ENCODE measurements around the gene CDH23.

Gene CDH23

DNA sequence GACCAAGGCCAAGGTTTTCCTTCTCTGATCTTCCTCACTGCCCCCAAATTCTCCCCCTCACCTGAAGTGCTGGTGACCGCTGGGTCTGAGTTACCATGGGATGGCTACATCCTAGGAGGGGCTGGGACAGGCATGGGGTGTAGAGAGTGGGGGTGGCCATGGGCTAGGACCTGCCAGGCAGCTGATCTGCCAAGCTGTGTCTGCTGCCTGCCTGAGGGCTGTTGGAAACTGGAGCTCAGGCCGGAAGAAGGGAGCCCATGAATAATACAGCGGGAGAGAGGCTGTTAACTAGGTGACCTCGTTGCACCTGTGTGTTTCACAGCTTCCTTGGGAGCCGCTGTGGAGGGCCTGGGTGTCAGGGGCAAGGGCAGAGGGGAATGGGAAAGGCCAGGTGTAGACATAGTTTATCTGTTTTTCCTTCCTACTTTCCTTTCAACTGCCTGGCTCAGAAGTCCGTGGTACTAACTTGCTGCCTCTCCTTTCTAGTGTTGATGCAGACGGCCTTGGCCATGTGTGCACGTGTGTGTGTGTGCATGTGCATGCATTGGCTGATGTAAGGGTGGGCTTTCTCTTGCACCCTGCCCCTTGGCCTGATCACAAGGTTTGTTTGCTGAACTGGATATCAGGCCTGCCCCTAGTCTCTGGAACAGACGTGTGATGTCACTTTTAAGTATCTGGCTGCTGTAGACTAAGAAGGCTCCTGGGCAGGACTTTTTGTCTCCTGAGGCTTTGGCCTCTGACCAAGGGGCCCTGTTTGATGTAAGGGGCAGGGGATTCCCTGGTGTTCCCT lies 11.9 kb downstream of the CDH23 start:
- DNase-seq = no peak
- Mint-ChIP-seq H3K9me3 (peaks cover 8% of the 10 kb centered on the region), H3K27ac (no peak overlapping the region), H3K4me3 (no peak overlapping the region), H3K36me3 (ENCODE audit: low read depth) (no peaks in the 10 kb centered on the region), H3K4me1 (ENCODE audit: low read depth) (no peaks in the 10 kb centered on the region), H3K27me3 (peaks cover 2% of the 10 kb centered on the region)

DNA sequence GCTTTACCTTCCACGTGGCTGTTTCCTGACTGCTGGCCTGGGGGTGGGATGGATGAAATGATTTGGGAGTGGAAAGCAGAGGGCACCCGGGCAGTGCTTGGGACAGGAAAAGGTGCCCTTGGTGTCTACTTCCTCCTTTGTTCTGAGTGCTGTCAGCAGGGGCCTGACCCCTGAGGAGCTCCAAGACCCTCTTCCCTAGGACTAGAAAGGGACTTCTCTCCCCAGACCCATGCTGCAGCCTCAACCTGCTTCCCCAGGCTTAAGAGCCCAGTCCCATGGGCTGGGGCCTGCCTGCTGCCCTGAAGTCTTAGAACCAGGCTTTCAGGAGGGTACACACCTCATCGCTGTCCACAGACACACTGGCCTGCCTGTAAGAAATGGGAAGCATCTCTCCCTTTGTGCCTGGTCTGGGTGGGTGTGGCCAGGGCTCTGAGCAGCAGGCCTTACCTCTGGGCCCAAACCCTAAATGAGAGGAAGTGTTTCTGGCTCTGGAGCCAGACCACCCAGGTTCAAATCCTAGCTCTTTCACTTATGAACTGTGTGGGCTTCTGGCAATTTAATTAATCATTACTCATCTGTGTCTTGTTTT lies 12.9 kb downstream of the CDH23 start:
- DNase-seq = no peak
- H3K27me3 Mint-ChIP-seq = peaks cover 2% of the 10 kb centered on the region
- H3K4me1 Mint-ChIP-seq (ENCODE audit: low read depth) = no peaks in the 10 kb centered on the region
- no peak overlapping the region for H3K27ac Mint-ChIP-seq
- no peak overlapping the region for H3K4me3 Mint-ChIP-seq
- H3K9me3 Mint-ChIP-seq = peaks cover 8% of the 10 kb centered on the region
- H3K36me3 Mint-ChIP-seq (ENCODE audit: low read depth) = no peaks in the 10 kb centered on the region

DNA sequence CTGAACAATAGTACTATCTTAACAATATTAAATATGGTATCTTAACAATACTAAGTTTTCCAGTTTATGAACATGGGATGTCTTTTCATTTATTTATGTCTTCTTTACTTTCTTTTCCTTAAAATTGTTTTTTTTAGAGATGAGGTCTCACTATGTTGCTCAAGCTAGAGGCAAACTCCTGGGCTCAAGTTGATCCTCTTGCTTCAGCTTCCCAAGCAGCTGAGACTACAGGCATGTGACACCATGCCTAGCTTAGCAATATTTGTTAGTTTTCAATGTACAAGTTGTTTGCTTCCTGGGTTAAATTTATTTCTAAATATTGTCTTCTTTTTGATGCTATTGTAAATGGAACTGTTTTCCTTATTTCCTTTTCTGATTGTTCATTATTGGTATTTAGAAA lies 16.9 kb downstream of the CDH23 start:
- Mint-ChIP-seq H3K9me3 (peaks cover 8% of the 10 kb centered on the region), H3K4me3 (no peak overlapping the region), H3K27ac (no peak overlapping the region), H3K36me3 (ENCODE audit: low read depth) (no peaks in the 10 kb centered on the region), H3K4me1 (ENCODE audit: low read depth) (no peaks in the 10 kb centered on the region), H3K27me3 (peaks cover 5% of the 10 kb centered on the region)
- DNase-seq = no peak

DNA sequence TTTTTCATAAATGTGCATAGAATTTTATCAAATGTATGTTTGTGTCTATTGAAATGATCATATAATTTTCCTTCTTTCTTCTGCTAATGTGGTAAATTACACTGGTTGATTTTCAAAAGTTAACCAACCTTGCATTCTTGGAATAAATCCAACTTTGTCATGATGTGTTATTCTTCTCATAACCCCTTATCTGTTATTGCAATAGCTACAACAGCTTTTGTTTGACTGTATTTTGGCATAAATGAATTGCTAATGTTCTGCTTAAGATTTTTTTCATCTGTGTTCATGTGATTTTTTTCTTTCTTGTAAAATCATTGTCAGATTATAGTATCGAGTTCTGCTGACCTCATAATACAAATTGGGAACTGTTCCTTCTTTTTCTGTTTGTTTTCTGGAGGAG lies 17.6 kb downstream of the CDH23 start:
- Mint-ChIP-seq H3K27me3 (peaks cover 5% of the 10 kb centered on the region), H3K9me3 (peaks cover 8% of the 10 kb centered on the region), H3K27ac (no peak overlapping the region), H3K4me3 (no peak overlapping the region), H3K36me3 (ENCODE audit: low read depth) (no peaks in the 10 kb centered on the region), H3K4me1 (ENCODE audit: low read depth) (no peaks in the 10 kb centered on the region)
- DNase-seq = no peak

DNA sequence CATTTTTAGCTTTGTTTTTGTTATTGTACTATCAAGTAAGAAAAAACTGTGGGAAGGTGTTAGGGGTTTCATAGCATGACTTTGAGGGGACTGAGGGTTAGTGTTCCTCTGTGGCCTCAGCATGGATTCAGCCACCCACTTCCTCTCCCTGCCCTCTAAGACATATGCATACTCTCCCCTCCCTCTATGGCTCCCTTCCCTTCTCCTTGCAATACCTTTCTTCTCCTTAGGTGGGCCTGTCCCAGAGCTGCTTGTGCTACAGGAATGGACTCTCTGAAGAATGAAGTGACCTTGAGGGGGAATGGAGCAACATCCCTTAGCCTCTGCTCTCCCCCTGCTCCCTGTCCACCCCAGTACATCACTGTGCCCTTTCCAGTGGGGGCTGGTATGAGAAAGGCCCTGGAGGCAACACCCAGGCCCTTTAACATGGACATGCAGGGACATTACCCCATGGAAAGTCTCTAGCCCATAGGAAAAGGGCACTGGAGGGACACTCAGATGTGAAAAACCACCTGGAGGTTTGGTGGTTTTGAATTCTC lies 22.4 kb downstream of the CDH23 start:
- no peak overlapping the region for H3K4me3 Mint-ChIP-seq
- peaks cover 13% of the 10 kb centered on the region for H3K27me3 Mint-ChIP-seq
- no peak overlapping the region for H3K27ac Mint-ChIP-seq
- H3K36me3 Mint-ChIP-seq (ENCODE audit: low read depth) = no peaks in the 10 kb centered on the region
- no peaks in the 10 kb centered on the region for H3K4me1 Mint-ChIP-seq (ENCODE audit: low read depth)
- no peak for DNase-seq
- H3K9me3 Mint-ChIP-seq = no peaks in the 10 kb centered on the region

DNA sequence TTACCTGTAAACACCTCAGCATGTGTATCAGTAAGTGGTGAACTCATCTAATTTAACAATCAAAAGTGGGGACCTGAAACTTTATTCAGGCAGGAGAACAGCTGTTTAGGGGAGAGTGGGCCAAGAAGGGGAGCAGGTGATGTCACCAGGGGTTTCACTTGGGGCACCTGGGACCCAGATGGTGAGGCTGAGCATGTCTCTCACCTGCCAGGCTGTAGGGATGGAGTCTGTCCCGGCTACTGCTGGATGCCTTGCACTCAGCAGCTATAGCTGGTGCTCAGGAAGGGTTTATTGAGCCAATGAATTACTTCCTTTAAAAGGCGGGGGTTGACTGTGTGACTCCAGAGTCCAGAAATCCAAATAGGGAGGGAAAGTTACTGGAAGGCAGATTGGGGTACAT lies 23.0 kb downstream of the CDH23 start:
- H3K27ac Mint-ChIP-seq = no peak overlapping the region
- no peaks in the 10 kb centered on the region for H3K36me3 Mint-ChIP-seq (ENCODE audit: low read depth)
- no peak overlapping the region for H3K4me3 Mint-ChIP-seq
- H3K9me3 Mint-ChIP-seq = no peaks in the 10 kb centered on the region
- no peaks in the 10 kb centered on the region for H3K4me1 Mint-ChIP-seq (ENCODE audit: low read depth)
- peaks cover 16% of the 10 kb centered on the region for H3K27me3 Mint-ChIP-seq
- DNase-seq = no peak

DNA sequence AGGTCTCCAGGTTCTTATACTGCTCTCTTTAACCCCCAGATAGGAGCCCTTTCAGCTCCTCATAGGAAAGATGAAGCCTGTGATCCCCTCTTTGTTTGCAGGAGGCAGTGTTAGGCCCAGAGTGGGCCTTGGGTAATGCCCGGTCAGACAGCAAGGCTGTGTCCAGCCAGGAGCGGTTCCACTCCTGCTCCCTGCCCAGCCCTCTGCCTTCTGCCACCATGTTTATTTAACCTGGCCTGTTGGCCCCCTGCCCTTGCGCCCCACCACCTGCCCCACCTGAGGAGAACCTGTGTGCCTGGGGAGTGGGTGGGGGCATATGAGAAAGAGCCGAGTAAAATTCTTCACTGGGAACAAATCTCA lies 24.3 kb downstream of the CDH23 start:
- no peak overlapping the region for H3K4me3 Mint-ChIP-seq
- no peak for DNase-seq
- peaks cover 16% of the 10 kb centered on the region for H3K27me3 Mint-ChIP-seq
- H3K9me3 Mint-ChIP-seq = no peaks in the 10 kb centered on the region
- no peaks in the 10 kb centered on the region for H3K4me1 Mint-ChIP-seq (ENCODE audit: low read depth)
- H3K36me3 Mint-ChIP-seq (ENCODE audit: low read depth) = no peaks in the 10 kb centered on the region
- no peak overlapping the region for H3K27ac Mint-ChIP-seq

DNA sequence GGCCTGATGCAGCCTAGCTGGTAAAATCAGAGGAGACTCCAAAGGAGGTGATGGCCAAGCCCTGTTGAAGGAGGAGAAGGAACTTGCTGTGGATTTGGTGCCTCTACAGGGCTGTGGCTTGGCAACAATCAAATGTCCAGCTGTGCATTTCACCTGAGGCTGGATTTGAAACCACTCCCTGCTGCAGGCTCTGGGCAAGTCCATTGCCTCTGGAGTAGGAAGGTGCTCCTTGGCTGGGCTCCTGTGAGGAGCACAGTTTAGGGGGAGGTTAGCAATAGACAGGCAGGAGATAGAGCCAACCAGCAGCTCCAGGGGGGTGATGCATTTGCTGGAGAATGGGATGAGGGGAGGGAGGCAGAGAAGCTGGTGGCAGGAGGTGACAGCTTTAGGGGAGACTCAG lies 26.5 kb downstream of the CDH23 start:
- no peaks in the 10 kb centered on the region for H3K4me1 Mint-ChIP-seq (ENCODE audit: low read depth)
- no peak for DNase-seq
- no peak overlapping the region for H3K4me3 Mint-ChIP-seq
- H3K36me3 Mint-ChIP-seq (ENCODE audit: low read depth) = no peaks in the 10 kb centered on the region
- peaks cover 11% of the 10 kb centered on the region for H3K27me3 Mint-ChIP-seq
- no peaks in the 10 kb centered on the region for H3K9me3 Mint-ChIP-seq
- no peak overlapping the region for H3K27ac Mint-ChIP-seq

DNA sequence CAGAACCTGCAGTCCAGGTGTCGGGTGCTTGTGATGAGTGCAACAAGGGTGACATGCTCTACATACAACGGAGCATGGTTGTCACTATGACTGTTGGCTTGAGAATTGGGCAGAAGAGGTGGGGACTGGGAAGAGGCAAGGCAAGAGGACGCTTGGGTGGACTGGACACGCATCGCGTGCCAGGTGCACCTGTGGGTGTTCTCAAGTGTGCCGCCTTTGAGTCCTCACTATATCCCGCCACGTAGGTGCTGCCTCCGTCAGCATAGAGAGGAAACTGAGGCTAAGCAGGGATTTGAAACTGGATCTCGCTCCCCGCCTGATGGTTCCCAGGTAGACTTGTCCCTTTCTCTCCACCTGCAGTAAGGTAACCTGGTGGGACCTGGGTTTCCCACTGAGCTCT lies 27.2 kb downstream of the CDH23 start:
- Mint-ChIP-seq H3K27ac (no peak overlapping the region), H3K36me3 (ENCODE audit: low read depth) (no peaks in the 10 kb centered on the region), H3K27me3 (peaks cover 11% of the 10 kb centered on the region), H3K4me3 (no peak overlapping the region), H3K4me1 (ENCODE audit: low read depth) (no peaks in the 10 kb centered on the region), H3K9me3 (no peaks in the 10 kb centered on the region)
- no peak for DNase-seq

DNA sequence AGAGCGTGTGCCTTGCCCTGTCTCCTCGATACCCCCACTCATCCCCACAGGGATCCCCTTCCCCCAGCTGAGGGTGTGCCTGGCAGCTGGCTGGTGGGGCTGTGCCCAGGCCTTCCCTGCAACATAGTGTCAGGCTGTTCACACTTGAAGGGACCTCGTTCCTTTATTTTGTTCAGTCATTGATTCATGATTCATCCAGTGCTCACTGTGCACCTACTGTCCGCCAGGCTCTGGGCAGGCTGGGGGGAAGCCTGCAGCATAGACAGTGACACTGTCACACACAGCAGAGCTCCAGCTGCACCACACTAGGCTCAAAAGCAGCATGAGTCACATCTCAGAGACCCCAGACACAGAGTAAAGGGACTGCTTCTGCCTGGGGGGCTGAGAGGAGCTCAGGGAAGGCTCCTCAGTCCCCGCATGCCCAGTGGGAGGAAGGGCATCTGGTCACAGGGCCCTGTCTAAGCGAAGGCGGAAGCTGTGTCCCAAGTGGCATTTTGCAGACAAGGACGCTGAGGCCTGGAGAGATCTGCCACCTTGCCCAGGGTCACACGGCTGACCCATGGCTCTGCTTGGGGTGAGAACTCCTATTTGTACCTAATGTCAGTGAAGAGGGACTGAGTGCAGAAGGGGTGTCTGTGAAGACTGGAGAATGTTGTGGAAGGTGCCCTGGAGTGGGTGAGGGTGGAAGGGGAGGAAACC lies 27.9 kb downstream of the CDH23 start:
- no peak for DNase-seq
- peaks cover 14% of the 10 kb centered on the region for H3K27me3 Mint-ChIP-seq
- H3K4me1 Mint-ChIP-seq (ENCODE audit: low read depth) = no peaks in the 10 kb centered on the region

DNA sequence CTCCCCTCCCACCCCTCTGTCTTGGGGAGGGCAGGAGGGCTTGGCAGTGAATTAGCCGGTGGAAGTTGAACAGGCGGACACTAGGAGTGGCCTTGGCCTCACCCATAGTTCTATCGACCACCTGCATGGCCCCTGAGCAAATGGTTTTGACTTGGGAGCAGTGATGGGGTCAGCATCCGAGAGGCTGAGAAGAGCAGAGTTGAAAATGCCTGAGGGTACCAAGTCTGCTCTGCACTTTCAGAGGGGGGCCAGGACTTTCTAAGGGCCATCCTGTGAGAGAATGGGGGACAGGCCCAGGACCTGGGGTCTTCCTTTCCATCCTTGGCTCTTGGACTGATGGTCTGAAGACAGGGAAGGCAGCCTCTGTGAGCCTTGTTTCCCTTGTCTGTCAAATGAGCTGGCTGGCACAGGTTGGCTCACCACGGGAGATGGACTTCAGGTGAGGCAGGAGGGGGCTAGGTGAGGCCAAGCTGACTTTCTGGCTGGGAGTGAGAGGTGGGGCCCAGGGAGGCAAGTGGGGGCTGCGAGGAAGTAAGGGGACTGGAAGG lies 29.4 kb downstream of the CDH23 start:
- DNase-seq = no peak
- H3K4me3 Mint-ChIP-seq = no peak overlapping the region
- no peak overlapping the region for H3K27ac Mint-ChIP-seq
- no peaks in the 10 kb centered on the region for H3K9me3 Mint-ChIP-seq
- no peaks in the 10 kb centered on the region for H3K4me1 Mint-ChIP-seq (ENCODE audit: low read depth)
- no peaks in the 10 kb centered on the region for H3K36me3 Mint-ChIP-seq (ENCODE audit: low read depth)
- H3K27me3 Mint-ChIP-seq = peaks cover 17% of the 10 kb centered on the region

More for the DNA sequence above, 27.9 kb downstream of the CDH23 start:
- H3K4me3 Mint-ChIP-seq = no peak overlapping the region
- no peaks in the 10 kb centered on the region for H3K9me3 Mint-ChIP-seq
- H3K36me3 Mint-ChIP-seq (ENCODE audit: low read depth) = no peaks in the 10 kb centered on the region
- H3K27ac Mint-ChIP-seq = no peak overlapping the region

DNA sequence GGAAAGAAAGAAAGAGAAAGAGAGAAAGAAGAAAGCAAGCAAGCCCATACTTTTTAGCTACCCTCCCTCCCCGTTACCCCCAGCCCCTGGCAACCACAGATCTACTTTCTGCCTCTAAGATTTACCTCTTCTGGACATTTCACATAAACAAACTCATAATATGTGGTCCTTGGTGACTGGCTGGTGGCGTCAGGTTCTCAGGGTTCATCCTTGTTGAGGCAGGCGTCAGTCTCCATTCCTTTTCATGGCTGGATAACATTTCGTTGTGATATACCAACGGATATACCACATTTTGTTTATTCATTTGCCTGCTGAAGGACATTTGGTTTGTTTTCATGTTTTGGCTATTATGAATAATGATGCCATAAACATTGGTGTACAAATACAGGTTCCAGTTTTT lies 30.5 kb downstream of the CDH23 start:
- Mint-ChIP-seq H3K9me3 (no peaks in the 10 kb centered on the region), H3K4me1 (ENCODE audit: low read depth) (no peaks in the 10 kb centered on the region), H3K4me3 (no peak overlapping the region), H3K27me3 (peaks cover 16% of the 10 kb centered on the region), H3K27ac (no peak overlapping the region), H3K36me3 (ENCODE audit: low read depth) (no peaks in the 10 kb centered on the region)
- DNase-seq = no peak

DNA sequence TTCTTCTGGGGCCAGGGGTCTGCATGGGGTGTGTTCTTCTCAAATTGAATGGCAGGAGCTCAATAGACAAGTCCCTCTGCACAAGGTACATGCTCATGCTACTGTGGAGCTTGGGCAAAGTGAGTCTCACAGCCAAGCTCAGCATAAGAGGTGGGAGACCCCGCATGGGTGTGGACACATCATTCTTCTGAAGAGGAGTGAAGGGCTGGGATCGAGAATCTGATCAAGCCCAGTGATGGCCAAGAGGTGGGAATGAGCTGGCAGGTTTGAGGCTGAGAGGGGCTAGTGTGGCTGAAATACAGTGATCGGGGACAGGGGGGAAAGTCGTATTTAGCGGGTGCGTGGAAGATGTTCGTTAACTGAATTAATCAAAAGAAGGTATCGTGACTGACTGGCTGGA lies 32.6 kb downstream of the CDH23 start:
- Mint-ChIP-seq H3K27ac (no peak overlapping the region), H3K9me3 (no peaks in the 10 kb centered on the region), H3K4me3 (no peak overlapping the region), H3K4me1 (ENCODE audit: low read depth) (no peaks in the 10 kb centered on the region), H3K27me3 (peaks cover 13% of the 10 kb centered on the region), H3K36me3 (ENCODE audit: low read depth) (no peaks in the 10 kb centered on the region)
- no peak for DNase-seq

DNA sequence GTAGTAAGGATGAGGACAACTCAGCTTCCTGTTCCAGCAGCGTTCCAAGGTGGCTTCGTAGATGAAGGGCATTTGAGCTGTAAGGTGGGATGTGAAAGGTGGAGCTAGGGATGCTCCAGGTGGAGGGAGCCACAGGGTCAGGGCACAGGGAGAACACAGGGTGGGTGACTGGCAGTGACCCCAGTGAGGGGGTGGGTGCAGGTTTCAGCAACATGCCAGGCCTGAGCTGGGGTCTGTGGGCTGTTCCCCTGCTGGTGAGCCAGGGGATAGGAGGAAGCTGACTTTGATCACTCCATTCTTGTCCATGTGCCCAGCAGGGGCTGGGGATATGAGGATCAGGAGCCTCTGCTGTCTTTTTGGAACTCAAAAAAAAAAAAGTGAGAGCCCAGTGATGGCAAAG lies 33.2 kb downstream of the CDH23 start:
- H3K36me3 Mint-ChIP-seq (ENCODE audit: low read depth) = no peaks in the 10 kb centered on the region
- H3K4me3 Mint-ChIP-seq = no peak overlapping the region
- H3K27me3 Mint-ChIP-seq = peaks cover 10% of the 10 kb centered on the region
- no peaks in the 10 kb centered on the region for H3K9me3 Mint-ChIP-seq
- H3K27ac Mint-ChIP-seq = no peak overlapping the region
- no peak for DNase-seq
- H3K4me1 Mint-ChIP-seq (ENCODE audit: low read depth) = no peaks in the 10 kb centered on the region
